HepG2 (cell line): Measurements from ENCODE around the gene TMEM121. TPM values are rescaled to one million over a fixed set of nuclear protein-coding genes. Genes with fewer than 3 reads are reported as not detected.

Experiments used
- AGO2 ChIP-seq: fragments of 200-400 bp; formaldehyde crosslinking; optimal IDR thresholded peaks from 2 replicates; pipeline ENCODE3; 2017; ENCODE audit warnings: mild to moderate bottlenecking, low read depth, low read length, moderate library complexity
- CBFB ChIP-seq: sonication (generic); formaldehyde crosslinking; IDR thresholded peaks from 2 replicates; pipeline ENCODE4 v1.4.0; 2020; ENCODE audit warnings: missing genetic modification reagents
- ELF3 ChIP-seq: IDR thresholded peaks from 2 replicates; pipeline ENCODE4 v1.6.1; 2016; ENCODE audit warnings: missing genetic modification reagents, missing compliant biosample characterization
- ETV5 ChIP-seq: IDR thresholded peaks from 2 replicates; pipeline ENCODE4 v1.6.1; 2018; ENCODE audit warnings: missing biosample characterization, missing genetic modification reagents, inconsistent platforms, borderline replicate concordance
- GLMP ChIP-seq: sonication (generic); formaldehyde crosslinking; IDR thresholded peaks from 2 replicates; pipeline ENCODE4 v1.9.0; 2021; ENCODE audit warnings: missing genetic modification reagents, mild to moderate bottlenecking, borderline replicate concordance
- HHEX ChIP-seq: IDR thresholded peaks from 2 replicates; pipeline ENCODE4 v1.6.1; 2016; ENCODE audit warnings: control low read depth
- HOXA7 ChIP-seq: sonication (generic); formaldehyde crosslinking; IDR thresholded peaks from 2 replicates; pipeline ENCODE4 v1.8.1; 2022; ENCODE audit warnings: mild to moderate bottlenecking, missing genetic modification reagents, moderate library complexity
- JDP2 ChIP-seq: sonication (generic); formaldehyde crosslinking; IDR thresholded peaks from 2 replicates; pipeline ENCODE4 v1.8.1; 2022; ENCODE audit warnings: missing genetic modification reagents, borderline replicate concordance
- MAZ ChIP-seq, 2 experiments: sonication (generic) in 1 of 2; formaldehyde crosslinking in 1 of 2; IDR thresholded peaks; 2 replicates each; pipeline versions ENCODE4 v1.5.0 to v1.6.1; 2012 to 2020; ENCODE audit warnings: low read depth in 2 of 2, mild to moderate bottlenecking in 2 of 2, borderline replicate concordance in 1 of 2, improper control_type of control experiment in 1 of 2, low read length in 1 of 2, missing genetic modification reagents in 1 of 2, moderate library complexity in 1 of 2
- MIER3 ChIP-seq: IDR thresholded peaks from 2 replicates; pipeline ENCODE4 v1.6.1; 2016; ENCODE audit warnings: missing compliant biosample characterization, borderline replicate concordance
- NAIF1 ChIP-seq: sonication (generic); formaldehyde crosslinking; IDR thresholded peaks from 2 replicates; pipeline ENCODE4 v1.5.0; 2020; ENCODE audit warnings: mild to moderate bottlenecking, missing genetic modification reagents, borderline replicate concordance
- NFIB ChIP-seq: sonication (generic); formaldehyde crosslinking; IDR thresholded peaks from 2 replicates; pipeline ENCODE4 v1.9.0; 2021; ENCODE audit warnings: missing genetic modification reagents, mild to moderate bottlenecking, borderline replicate concordance
- NKX3-1 ChIP-seq: sonication (generic); formaldehyde crosslinking; IDR thresholded peaks from 2 replicates; pipeline ENCODE4 v1.5.0; 2020; ENCODE audit warnings: missing genetic modification reagents
- PAWR ChIP-seq: sonication (generic); formaldehyde crosslinking; IDR thresholded peaks from 2 replicates; pipeline ENCODE4 v1.4.0; 2020; ENCODE audit warnings: missing genetic modification reagents, mild to moderate bottlenecking, borderline replicate concordance
- TSC22D2 ChIP-seq: sonication (generic); formaldehyde crosslinking; IDR thresholded peaks from 2 replicates; pipeline ENCODE4 v1.5.1; 2020; ENCODE audit warnings: missing genetic modification reagents, mild to moderate bottlenecking, borderline replicate concordance
- XRCC5 ChIP-seq: fragments of 200-400 bp; formaldehyde crosslinking; optimal IDR thresholded peaks from 2 replicates; pipeline ENCODE3; 2017; ENCODE audit warnings: mild to moderate bottlenecking, low read length
- ZBTB14 ChIP-seq: sonication (generic); formaldehyde crosslinking; IDR thresholded peaks from 2 replicates; pipeline ENCODE4 v1.4.0; 2020; ENCODE audit warnings: missing genetic modification reagents
- ZBTB2 ChIP-seq: sonication (generic); formaldehyde crosslinking; IDR thresholded peaks from 2 replicates; pipeline ENCODE4 v1.8.0; 2022; ENCODE audit warnings: low read depth, missing genetic modification reagents
- ZNF18 ChIP-seq: sonication (generic); formaldehyde crosslinking; IDR thresholded peaks from 2 replicates; pipeline ENCODE4 v1.8.0; 2022; ENCODE audit warnings: mild to moderate bottlenecking, missing genetic modification reagents; ENCODE audit not compliant: insufficient replicate concordance
- ZNF691 ChIP-seq: sonication (generic); formaldehyde crosslinking; IDR thresholded peaks from 2 replicates; pipeline ENCODE4 v1.4.0; 2020; ENCODE audit warnings: missing genetic modification reagents, low read depth, mild to moderate bottlenecking, borderline replicate concordance
- ZNF777 ChIP-seq: sonication (generic); formaldehyde crosslinking; IDR thresholded peaks from 2 replicates; pipeline ENCODE4 v1.4.0; 2020; ENCODE audit warnings: missing genetic modification reagents
- ZNF839 ChIP-seq: sonication (generic); formaldehyde crosslinking; IDR thresholded peaks from 2 replicates; pipeline ENCODE4 v1.4.0; 2020; ENCODE audit warnings: missing genetic modification reagents, mild to moderate bottlenecking, borderline replicate concordance
- polyA plus RNA-seq, 8 experiments: library from polyadenylated mRNA; depleted of rRNA in 3 of 8; stranded (reverse) in 7 of 8; unstranded in 1 of 8; fragments of >200 nt; fragmentation: Illumina TruSeq in 4 of 8; extraction: Trizol in 4 of 8; gene quantifications; 2 replicates each; pipeline versions ENCODE4 v1.2.1 to v1.2.3, GENCODE V29; 2011 to 2016; ENCODE audit warnings: low read depth in 4 of 8, missing spikeins in 1 of 8, mixed read lengths in 1 of 8; ENCODE audit not compliant: insufficient read depth in 1 of 8
- total RNA-seq, 5 experiments: library from RNA; depleted of rRNA; stranded (reverse); fragments of >200 nt; fragmentation: Illumina TruSeq; extraction: Trizol; gene quantifications; 2 replicates each; pipeline ENCODE4 v1.2.3, GENCODE V29; 2016; ENCODE audit warnings: low read depth in 1 of 5

The TMEM121 gene
- total and polyA plus RNA-seq, 2 of the 13 experiments (the other 11 are each of a cell fraction or from before 2014, with no cell fraction given) = 6.6 to 19.0 TPM

- TF ChIP-seq ZBTB14 (peak; percentile 34; the same call in 1 of the 2 replicates), JDP2 (no peak), GLMP (no peak), ZNF691 (CRISPR knock-in tag) (no peak), AGO2 (peak; percentile 78), MAZ (IDR thresholded peaks at IDR 0.05; ENCODE audit: borderline replicate concordance, low read depth, low read length) (no peak), MAZ (CRISPR knock-in tag; IDR thresholded peaks at IDR 0.05; ENCODE audit: low read depth) (no peak), MIER3 (CRISPR knock-in tag) (no peak), ZNF839 (CRISPR knock-in tag) (no peak), HOXA7 (no peak), CBFB (no peak), ZBTB2 (CRISPR knock-in tag) (no peak), PAWR (CRISPR knock-in tag) (no peak), XRCC5 (no peak), NFIB (CRISPR knock-in tag) (no peak), TSC22D2 (CRISPR knock-in tag) (no peak), ZNF18 (peak; percentile 36), ZNF777 (CRISPR knock-in tag) (peak; percentile 64; the same call in 1 of the 2 replicates), NAIF1 (CRISPR knock-in tag) (no peak), ETV5 (no peak), NKX3-1 (CRISPR knock-in tag) (no peak), HHEX (CRISPR knock-in tag) (no peak), ELF3 (CRISPR knock-in tag) (no peak)
Observed at GRCh38 chr14:105487449-105487985, 38.9 kb upstream of the TMEM121 start (continued).
